SK-N-SH (cell line): ENCODE data around the gene SLC6A8. TPM values are rescaled to one million over a fixed set of nuclear protein-coding genes. Genes with fewer than 3 reads are reported as not detected.

Source experiments
- CTCF ChIA-PET: fragments of 300-600, 350-600 bp; formaldehyde crosslinking; extraction: SDS; loops from one replicate; lab custom pipeline; 2021; lab: Yijun Ruan, JAX
- POLR2A ChIA-PET: fragments of 350-600 bp; sonication (Branson Sonifier 250); formaldehyde crosslinking; extraction: SDS; loops from one replicate; lab custom pipeline; 2020; ENCODE audit warnings: antibody characterized with exemption, inconsistent platforms; lab: Yijun Ruan, JAX
- DNase-seq: peaks from one replicate; pipeline ENCODE4 v3.0.0; 2012
- H2AFZ ChIP-seq: fragments of 200-600 bp; sonication (generic); 2 replicates; pipeline ENCODE4 v1.8.1; 2016; ENCODE audit warnings: antibody characterized with exemption, mild to moderate bottlenecking, low read depth
- H3F3A ChIP-seq: fragments of 200-600 bp; sonication (generic); replicated peaks from 2 replicates; pipeline ENCODE3; 2016; ENCODE audit warnings: antibody characterized with exemption, mild to moderate bottlenecking; ENCODE audit not compliant: insufficient read depth
- H3K27ac ChIP-seq, 2 experiments: fragments of 200-500 bp in 1 of 2; fragments of 200-600 bp in 1 of 2; sonication (Bioruptor generic) in 1 of 2; sonication (generic), shearing (Covaris generic) in 1 of 2; 2 replicates each; pipeline versions ENCODE4 v1.5.1 to v1.6.1; 2014 to 2016; ENCODE audit warnings: low read depth in 2 of 2, inconsistent platforms in 1 of 2, low read length in 1 of 2, mild to moderate bottlenecking in 1 of 2, mixed read lengths in 1 of 2
- H3K27me3 ChIP-seq: fragments of 200-600 bp; sonication (generic), shearing (Covaris generic); 2 replicates; pipeline ENCODE4 v1.6.1; 2016; ENCODE audit warnings: mixed run types; ENCODE audit not compliant: insufficient read depth
- H3K36me3 ChIP-seq, 2 experiments: fragments of 200-500 bp in 1 of 2; fragments of 200-600 bp in 1 of 2; sonication (Bioruptor generic) in 1 of 2; sonication (generic) in 1 of 2; replicated peaks in 1 of 2; 2 replicates each; pipeline versions ENCODE3 to v1.5.1; 2014 to 2016; ENCODE audit warnings: low read length in 1 of 2, mild to moderate bottlenecking in 1 of 2; ENCODE audit not compliant: insufficient read depth in 2 of 2, control insufficient read depth in 1 of 2
- H3K4me1 ChIP-seq, 2 experiments: fragments of 200-500 bp in 1 of 2; fragments of 200-600 bp in 1 of 2; sonication (Bioruptor generic) in 1 of 2; sonication (generic), shearing (Covaris generic) in 1 of 2; 2 replicates each; pipeline versions ENCODE4 v1.5.1 to v1.6.1; 2014 to 2016; ENCODE audit warnings: low read depth in 1 of 2, low read length in 1 of 2, mixed run types in 1 of 2; ENCODE audit not compliant: insufficient read depth in 2 of 2, control insufficient read depth in 1 of 2
- H3K4me2 ChIP-seq: fragments of 200-600 bp; sonication (generic), shearing (Covaris generic); 2 replicates; pipeline ENCODE4 v1.6.1; 2017; ENCODE audit warnings: mixed run types
- H3K4me3 ChIP-seq, 2 experiments: fragments of 200-500 bp in 1 of 2; fragments of 200-600 bp in 1 of 2; sonication (Bioruptor generic) in 1 of 2; sonication (generic), shearing (Covaris generic) in 1 of 2; 2 replicates each; pipeline versions ENCODE4 v1.5.1 to v1.8.1; 2014 to 2016; ENCODE audit warnings: low read depth in 2 of 2, inconsistent platforms in 1 of 2, low read length in 1 of 2, mild to moderate bottlenecking in 1 of 2, mixed read lengths in 1 of 2, moderate library complexity in 1 of 2
- H3K79me2 ChIP-seq: fragments of 200-600 bp; sonication (generic); 2 replicates; pipeline ENCODE4 v1.8.1; 2017; ENCODE audit warnings: mild to moderate bottlenecking; ENCODE audit not compliant: insufficient read depth
- H3K9ac ChIP-seq: fragments of 200-600 bp; sonication (generic); 2 replicates; pipeline ENCODE4 v1.6.1; 2017; ENCODE audit warnings: mixed run types
- H3K9me2 ChIP-seq: fragments of 200-600 bp; sonication (generic); 2 replicates; pipeline ENCODE4 v1.6.1; 2017; ENCODE audit warnings: mixed run types
- H3K9me3 ChIP-seq: fragments of 200-600 bp; sonication (generic); 2 replicates; pipeline ENCODE4 v1.6.1; 2017; ENCODE audit warnings: mixed run types, mild to moderate bottlenecking, moderate library complexity
- H4K20me1 ChIP-seq: fragments of 200-600 bp; sonication (generic); 2 replicates; pipeline ENCODE4 v1.6.1; 2017; ENCODE audit warnings: mild to moderate bottlenecking, mixed run types; ENCODE audit not compliant: insufficient read depth
- CHD2 ChIP-seq: fragments of 150-350 bp; IDR thresholded peaks from 2 replicates; pipeline ENCODE4 v1.6.1; 2018; ENCODE audit warnings: low read length; ENCODE audit not compliant: partially characterized antibody
- ELF1 ChIP-seq: IDR thresholded peaks from 2 replicates; pipeline ENCODE4 v1.4.0; 2012
- FOSL2 ChIP-seq: IDR thresholded peaks from 2 replicates; pipeline ENCODE4 v1.4.0; 2012; ENCODE audit warnings: low read depth, mild to moderate bottlenecking, moderate library complexity, borderline replicate concordance
- FOXJ3 ChIP-seq: sonication (generic); formaldehyde crosslinking; IDR thresholded peaks from 2 replicates; pipeline ENCODE4 v1.5.1; 2020; ENCODE audit warnings: mild to moderate bottlenecking, missing genetic modification reagents
- FOXM1 ChIP-seq: IDR thresholded peaks from 2 replicates; pipeline ENCODE4 v1.4.0; 2012; ENCODE audit warnings: low read depth, mild to moderate bottlenecking
- GATA2 ChIP-seq: sonication (generic); formaldehyde crosslinking; IDR thresholded peaks from 2 replicates; pipeline ENCODE4 v1.5.0; 2020; ENCODE audit warnings: mild to moderate bottlenecking, missing genetic modification reagents
- IRF3 ChIP-seq: fragments of 150-350 bp; IDR thresholded peaks from 2 replicates; pipeline ENCODE4 v1.6.1; 2016; ENCODE audit warnings: mild to moderate bottlenecking, low read depth, low read length
- JUND ChIP-seq: IDR thresholded peaks from 2 replicates; pipeline ENCODE4 v1.4.0; 2012
- MAX ChIP-seq: IDR thresholded peaks from 2 replicates; pipeline ENCODE4 v1.4.0; 2012; ENCODE audit warnings: low read depth
- MXI1 ChIP-seq: IDR thresholded peaks from 2 replicates; pipeline ENCODE4 v1.6.1; 2012; ENCODE audit warnings: mild to moderate bottlenecking, low read depth, low read length, improper control_type of control experiment
- PBX3 ChIP-seq: IDR thresholded peaks from 2 replicates; pipeline ENCODE4; 2012
- POLR2AphosphoS5 ChIP-seq: IDR thresholded peaks from 2 replicates; pipeline ENCODE4 v1.6.1; 2012; ENCODE audit warnings: low read depth, low read length
- RCOR1 ChIP-seq: fragments of 150-350 bp; IDR thresholded peaks from 2 replicates; pipeline ENCODE4 v1.6.1; 2017; ENCODE audit warnings: antibody characterized with exemption, low read length
- RXRA ChIP-seq: IDR thresholded peaks from 2 replicates; pipeline ENCODE4 v1.4.0; 2012; ENCODE audit warnings: low read depth, mild to moderate bottlenecking, borderline replicate concordance
- SIN3A ChIP-seq: IDR thresholded peaks from 2 replicates; pipeline ENCODE4 v1.6.1; 2012; ENCODE audit warnings: low read depth, mild to moderate bottlenecking, low read length, moderate library complexity, borderline replicate concordance
- TAF1 ChIP-seq: IDR thresholded peaks from 2 replicates; pipeline ENCODE4 v1.6.1; 2012; ENCODE audit warnings: low read depth, mild to moderate bottlenecking, low read length, moderate library complexity, borderline replicate concordance
- USF2 ChIP-seq: fragments of 150-350 bp; IDR thresholded peaks from 2 replicates; pipeline ENCODE4 v1.6.1; 2017; ENCODE audit warnings: antibody characterized with exemption, low read length, low read depth, borderline replicate concordance
- WGBS: methylation state at CpG from one replicate; pipeline ENCODE4 v1.1.6; 2017; ENCODE audit warnings: low lambda C conversion rate; 5-methylcytosine and 5-hydroxymethylcytosine counted together
- polyA plus RNA-seq, 3 experiments: library from polyadenylated mRNA; depleted of rRNA; stranded (reverse); fragments of >200 nt; gene quantifications; 2 replicates each; pipeline ENCODE4 v1.2.3, GENCODE V29; 2012

The SLC6A8 gene
- polyA plus RNA-seq, 1 of the 3 experiments (the other 2 are of a cell fraction), result 30.8 TPM

- Histone ChIP-seq H3K9me2 (no peaks in the 10 kb centered on the region), H3K36me3 (peaks cover 0 to 4% of the 10 kb centered on the region in 2 experiments), H2AFZ (no peak overlapping the region), H4K20me1 (no peaks in the 10 kb centered on the region), H3K27me3 (no peaks in the 10 kb centered on the region; the same call in none of the 2 replicates), H3K4me2 (no peak overlapping the region), H3K79me2 (no peaks in the 10 kb centered on the region), H3K4me3 (no peak overlapping the region), H3K27ac (no peak overlapping the region), H3F3A (no peaks in the 10 kb centered on the region), H3K9me3 (no peaks in the 10 kb centered on the region), H3K4me1 (peaks cover 0 to 7% of the 10 kb centered on the region in 2 experiments; a peak in 1 of 4 replicates)
- no peak for DNase-seq
- CTCF ChIA-PET, result interaction anchor here (1.0 kb wide), 1 partner anchor 26 kb away, joined by 3 read pairs; the partner anchor contains the start of gene PLXNB3
- 59% methylated on average over 10 of the region's 27 CpGs for WGBS
- no peak for TF ChIP-seq FOXM1
- no peak for TF ChIP-seq ELF1
- no peak for TF ChIP-seq PBX3
- no peak for TF ChIP-seq MAX
- no peak for TF ChIP-seq SIN3A
- no peak for TF ChIP-seq RXRA
- no peak for TF ChIP-seq POLR2AphosphoS5
- no peak for TF ChIP-seq USF2
- no peak for TF ChIP-seq CHD2
- TF ChIP-seq MXI1, result no peak
- no peak for TF ChIP-seq TAF1
- TF ChIP-seq JUND, result no peak
- TF ChIP-seq RCOR1, result no peak
- no peak for TF ChIP-seq GATA2
- no peak for TF ChIP-seq FOXJ3
- no peak for TF ChIP-seq FOSL2
- no peak for TF ChIP-seq IRF3
- TF ChIP-seq, all 33 proteins: peak for 0
- POLR2A ChIA-PET, result no interaction called here
- H3K9ac ChIP-seq, result no peak overlapping the region
Observed at GRCh38 chrX:153738056-153738605, 50.4 kb downstream of the SLC6A8 start.
